C1 segment of cervical spinal cord (tissue), 14 donors: ENCODE measurements around the gene MYLK3.
"Not testable (repeated sequence)": the region's sequence is repeated elsewhere in the genome, so short reads cannot be mapped to it uniquely, and the experiment has no call there.

Experiments used
- DNase-seq, 14 donors: peaks; one replicate each; lab custom pipeline; 2025; lab: John Stamatoyannopoulos, UW

The MYLK3 gene

GRCh38 chr16:46690281-46691178, 57.6 kb downstream of the MYLK3 start:
- no peak for DNase-seq

DNA sequence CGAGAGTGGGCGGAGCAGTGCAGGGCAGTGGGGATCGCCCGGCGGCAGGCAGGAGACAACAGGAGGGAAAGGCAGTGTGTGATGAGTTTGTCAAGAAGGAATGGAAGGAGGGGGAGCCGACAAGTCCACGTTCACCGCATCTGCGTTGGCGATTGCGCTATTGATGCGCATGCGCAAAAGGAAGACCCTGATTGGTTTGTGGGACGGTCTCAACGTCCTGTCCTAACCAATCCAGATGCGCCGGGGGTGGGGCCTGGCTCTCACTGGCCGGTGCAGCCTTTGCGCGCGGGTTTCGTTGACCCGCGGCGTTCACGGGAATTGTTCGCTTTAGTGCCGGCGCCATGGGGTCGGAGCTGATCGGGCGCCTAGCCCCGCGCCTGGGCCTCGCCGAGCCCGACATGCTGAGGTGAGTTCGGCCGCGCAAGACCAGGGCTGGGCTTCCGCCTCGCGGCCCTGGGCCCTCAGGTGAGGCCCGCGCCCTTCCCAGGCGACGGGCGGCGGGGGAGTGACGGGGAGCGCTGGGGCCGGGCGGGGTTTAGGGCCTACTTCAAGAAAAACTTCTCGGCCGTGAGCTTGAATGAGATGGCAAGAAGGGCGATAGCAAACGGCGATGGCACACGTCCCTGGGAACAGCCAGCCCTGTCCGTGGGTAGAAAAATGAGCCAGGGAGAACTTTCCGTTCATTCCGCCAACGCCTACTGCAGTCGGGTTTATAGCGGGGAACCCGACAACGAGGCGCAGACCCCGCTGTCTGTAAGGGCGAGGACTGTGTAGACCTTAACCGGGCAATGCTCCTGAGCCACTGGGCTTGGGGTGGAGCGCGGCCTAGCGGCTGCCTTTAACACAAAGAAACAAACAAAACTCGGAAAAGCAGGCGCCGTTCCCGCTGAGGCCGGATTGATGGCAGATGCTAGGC, 58.5 kb downstream of the MYLK3 start, which contains the start of gene ORC6:
Gene ORC6 (plus strand): TSS at position 295 of the 916 bp plus-strand sequence. CDS start 47 bp downstream, at position 342.
- DNase-seq: peak; percentile 88 to 100 (median 99)

DNA sequence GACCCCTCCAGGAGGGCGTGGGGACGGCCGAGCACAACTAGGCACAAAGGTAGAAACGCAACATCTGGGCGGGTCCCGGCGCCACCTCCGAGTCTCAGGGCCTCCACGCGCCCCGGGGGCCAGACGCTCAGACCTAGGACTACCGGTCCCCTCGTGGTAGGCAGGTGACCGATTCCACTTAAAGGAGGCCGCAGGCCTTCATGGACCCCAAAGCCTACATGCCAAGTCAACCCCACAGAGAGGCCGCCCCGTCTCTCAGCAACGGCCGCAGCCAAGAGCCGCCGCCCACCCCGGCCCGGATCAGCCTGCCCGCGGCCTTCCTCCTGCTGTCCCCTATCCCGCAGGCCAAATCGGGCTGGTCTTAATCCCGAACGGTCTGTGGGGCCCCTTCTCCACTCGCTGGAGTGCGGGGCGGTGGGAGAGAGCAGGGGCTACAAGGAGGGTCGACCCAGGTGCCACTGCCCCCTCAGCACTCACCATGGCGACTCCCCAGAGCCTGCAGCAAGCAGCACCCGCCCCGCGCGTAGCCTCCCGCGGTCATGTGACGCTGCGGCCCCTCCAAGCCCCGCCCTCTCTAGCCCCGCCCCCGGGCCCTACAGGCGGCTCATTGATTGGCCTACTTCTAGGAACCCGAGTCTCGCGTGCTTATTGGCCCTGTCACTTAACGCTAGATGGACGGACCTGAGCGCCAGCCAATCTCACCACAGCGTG, 59.3 kb downstream of the MYLK3 start, which contains the start of gene VPS35:
Gene VPS35 (minus strand): TSS at position 525 of the 711 bp plus-strand sequence. CDS start 45 bp downstream, at position 480.
- peak; percentile 96 to 100 (median 99) for DNase-seq

- DNase-seq: peak in 8 of 14 donors; percentile 22 to 65 (median 50)
Observed at GRCh38 chr16:46688101-46688653, 60.0 kb downstream of the MYLK3 start.

DNA sequence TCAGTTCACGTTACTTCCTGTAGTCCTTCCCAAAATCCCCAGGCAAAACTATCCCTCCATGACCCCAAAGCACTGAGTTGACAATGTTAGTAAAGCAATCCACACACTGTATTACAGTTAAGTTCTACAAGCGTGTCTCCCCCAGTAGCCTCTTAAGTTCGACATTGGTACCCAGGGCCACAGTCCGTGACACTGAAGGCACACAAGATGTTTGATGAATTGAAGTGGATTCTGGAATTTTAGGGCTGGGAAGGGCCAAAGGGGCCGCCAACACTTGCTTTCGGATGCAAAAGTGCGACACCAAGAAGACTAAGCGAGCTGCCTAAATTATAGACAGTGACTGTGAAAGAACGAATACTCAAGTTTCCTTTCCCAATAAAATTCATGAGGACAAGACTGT, 60.7 kb downstream of the MYLK3 start:
- DNase-seq: no peak

DNA sequence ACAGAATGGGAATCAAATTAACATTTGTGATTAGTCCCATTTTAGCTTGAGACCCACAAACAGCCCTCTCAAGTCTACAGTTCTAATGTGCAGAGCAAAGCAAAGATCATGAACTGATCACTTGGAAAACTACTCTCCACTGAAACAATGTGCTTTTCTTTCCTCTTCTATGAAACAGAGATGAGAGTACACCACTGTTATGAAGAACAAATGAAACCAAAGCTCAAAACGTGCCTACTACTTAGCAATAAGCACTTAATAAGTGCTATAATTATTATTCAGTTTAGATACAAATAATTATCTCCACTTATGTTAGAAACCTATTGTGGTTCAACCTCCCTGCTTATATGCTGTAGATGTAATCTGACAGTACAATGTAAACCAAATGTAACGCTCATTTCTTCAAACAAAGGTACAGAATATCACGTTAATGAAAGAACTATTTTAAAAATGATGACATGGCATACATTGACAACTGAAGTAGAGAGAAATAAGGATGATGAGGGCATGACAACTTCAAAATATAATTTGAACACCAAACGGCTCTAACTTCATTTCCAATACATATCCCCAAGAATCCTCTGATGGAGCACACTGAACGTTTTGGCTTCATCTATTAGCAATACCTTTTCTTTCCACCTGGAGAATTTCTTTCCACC, 61.2 kb downstream of the MYLK3 start:
- DNase-seq: no peak

DNA sequence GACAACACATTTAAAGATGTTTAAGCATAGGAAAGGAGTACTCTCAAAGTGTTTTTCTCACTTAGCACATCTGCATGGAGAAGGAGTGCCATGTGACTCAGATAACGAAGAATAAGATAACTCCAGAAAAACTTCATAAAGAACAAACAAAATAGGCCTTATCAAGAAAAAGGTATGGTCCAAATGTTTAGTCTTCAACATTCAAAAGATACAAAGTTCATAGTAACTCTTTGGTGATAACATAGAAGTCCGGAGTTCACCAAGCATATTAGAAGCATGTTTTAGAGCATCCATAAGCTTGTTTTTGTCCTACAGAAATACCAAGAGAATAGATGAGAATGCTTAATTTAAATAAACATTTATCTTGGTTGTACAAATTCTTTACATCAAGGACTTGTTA, 66.3 kb downstream of the MYLK3 start:
- DNase-seq: not testable (repeated sequence)

DNA sequence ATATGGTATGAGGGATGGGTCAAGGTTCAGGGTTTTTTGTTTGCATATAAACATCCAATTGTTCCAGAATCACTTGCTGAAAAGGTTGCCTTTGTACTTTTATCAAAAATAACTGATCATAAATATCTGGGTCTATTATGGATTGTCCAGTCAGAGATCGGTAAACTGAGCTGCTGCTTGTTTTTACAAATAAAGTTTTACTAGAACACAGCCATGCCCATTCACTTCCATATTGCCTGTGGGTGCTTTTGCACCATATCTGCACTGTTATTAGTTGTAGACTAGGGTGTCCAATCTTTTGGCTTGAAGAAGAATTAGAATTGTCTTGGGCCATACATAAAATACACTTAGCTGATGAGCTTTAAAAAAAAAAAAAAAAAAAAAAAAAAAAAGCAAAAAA, 70.2 kb downstream of the MYLK3 start:
- DNase-seq: not testable (repeated sequence)

DNA sequence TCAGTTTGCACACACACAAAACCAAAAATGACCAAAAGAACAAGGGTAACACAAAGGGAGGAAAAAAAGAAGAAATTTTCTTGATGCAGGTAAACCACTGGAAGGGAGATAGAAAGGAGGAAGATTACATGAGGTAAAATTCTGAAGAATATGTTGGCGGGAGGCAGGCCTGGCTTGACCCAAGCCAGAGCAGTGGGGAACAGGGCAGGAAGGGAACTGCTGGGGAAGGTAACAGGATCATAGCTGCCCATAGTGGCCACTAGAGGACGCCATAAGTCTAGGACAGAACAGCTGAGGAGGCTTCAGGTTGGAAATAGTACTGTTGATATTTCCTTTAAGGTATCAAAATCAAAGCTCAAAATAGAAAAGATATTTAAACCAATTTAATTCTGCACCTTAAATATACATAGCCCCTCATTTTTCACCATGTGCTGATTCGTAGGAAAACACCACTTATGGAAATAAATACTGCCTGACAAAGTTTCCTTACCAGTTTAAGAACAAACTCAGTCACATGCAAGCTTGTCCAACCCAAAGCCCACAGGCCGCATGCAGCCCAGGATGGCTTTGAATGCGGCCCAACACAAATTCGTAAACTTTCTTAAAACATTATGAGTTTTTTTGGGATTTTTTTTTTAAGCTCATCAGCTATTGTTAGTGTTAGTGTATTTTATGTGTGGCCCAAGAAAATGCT, 74.7 kb downstream of the MYLK3 start:
- peak in 2 of 14 donors; percentile 6 to 11 for DNase-seq

DNA sequence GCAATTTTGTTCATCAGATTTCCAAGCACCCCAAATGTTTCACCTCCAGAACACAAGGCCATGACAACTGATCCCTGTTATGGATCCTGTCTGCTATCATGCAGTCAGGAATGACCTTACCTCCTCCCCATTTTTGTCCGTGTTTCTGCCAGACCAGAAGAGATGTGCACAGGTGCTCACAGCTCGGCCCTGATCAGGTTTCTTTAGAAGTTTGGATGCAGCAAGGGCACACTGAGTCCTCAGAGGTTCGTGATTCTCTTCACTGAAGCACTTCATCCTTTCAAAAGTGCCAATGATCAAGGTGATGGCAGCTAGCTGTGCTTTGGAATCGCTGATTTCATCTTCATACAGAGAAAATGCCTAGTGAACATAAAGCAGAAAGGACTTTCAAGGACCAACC, 86.0 kb downstream of the MYLK3 start:
- no peak for DNase-seq

- DNase-seq: peak in 7 of 14 donors; percentile 3 to 25 (median 13)
Observed at GRCh38 chr16:46658925-46659324, 89.2 kb downstream of the MYLK3 start.
